GM15510 (cell line): ENCODE measurements around the gene IDH3B.

Experiments used
- POLR2A ChIP-seq: IDR thresholded peaks from 3 replicates; pipeline ENCODE4 v1.6.1; 2011; ENCODE audit warnings: borderline replicate concordance; ENCODE audit not compliant: insufficient read length; ENCODE audit errors: extremely low read depth

The IDH3B gene

GRCh38 chr20:2617099-2617714 lies 46.8 kb downstream of the IDH3B start:
- TF ChIP-seq POLR2A = no peak

- TF ChIP-seq POLR2A = no peak
Measured at GRCh38 chr20:2616634-2617033, 47.4 kb downstream of the IDH3B start.

GRCh38 chr20:2612073-2612472 lies 51.9 kb downstream of the IDH3B start:
- no peak for TF ChIP-seq POLR2A

GRCh38 chr20:2610941-2611720 lies 52.9 kb downstream of the IDH3B start:
- TF ChIP-seq POLR2A = no peak

- no peak for TF ChIP-seq POLR2A
Measured at GRCh38 chr20:2610326-2610725, 53.7 kb downstream of the IDH3B start.
